Smooth muscle cell (in vitro differentiated cells): ENCODE data around the gene RSPH4A. TPM values are rescaled to one million over a fixed set of nuclear protein-coding genes. Genes with fewer than 3 reads are reported as not detected.

Experiments used
- DNase-seq: peaks from one replicate; lab custom pipeline; 2025; ENCODE audit not compliant: unreplicated experiment; lab: John Stamatoyannopoulos, UW
- H2AFZ ChIP-seq: fragments of 200-600 bp; sonication (generic); 2 replicates; pipeline ENCODE4 v1.6.0; 2016; ENCODE audit warnings: antibody characterized with exemption, low read depth, mild to moderate bottlenecking
- H3F3A ChIP-seq: fragments of 200-600 bp; sonication (generic); 2 replicates; pipeline ENCODE4 v1.6.0; 2017; ENCODE audit warnings: antibody characterized with exemption, low read depth
- H3K27ac ChIP-seq: fragments of 200-600 bp; sonication (generic); 2 replicates; pipeline ENCODE4 v1.5.1; 2016; ENCODE audit warnings: low read depth, mild to moderate bottlenecking
- H3K27me3 ChIP-seq: fragments of 200-600 bp; sonication (generic); 2 replicates; pipeline ENCODE4 v1.6.1; 2016; ENCODE audit warnings: low read depth, mild to moderate bottlenecking
- H3K36me3 ChIP-seq: fragments of 200-600 bp; sonication (generic); 2 replicates; pipeline ENCODE4 v1.5.1; 2016; ENCODE audit warnings: low read depth
- H3K4me1 ChIP-seq: fragments of 200-600 bp; sonication (generic); 2 replicates; pipeline ENCODE4 v1.5.1; 2016; ENCODE audit warnings: low read depth
- H3K4me2 ChIP-seq: fragments of 200-600 bp; sonication (generic); 2 replicates; pipeline ENCODE4 v1.6.0; 2016; ENCODE audit warnings: mild to moderate bottlenecking
- H3K4me3 ChIP-seq: fragments of 200-600 bp; sonication (generic); 2 replicates; pipeline ENCODE4 v1.5.1; 2016; ENCODE audit warnings: mild to moderate bottlenecking
- H3K79me2 ChIP-seq: fragments of 200-600 bp; sonication (generic); 2 replicates; pipeline ENCODE4 v1.6.0; 2016; ENCODE audit warnings: low read depth, mild to moderate bottlenecking
- H3K9ac ChIP-seq: fragments of 200-600 bp; sonication (generic); 2 replicates; pipeline ENCODE4 v1.6.0; 2016; ENCODE audit warnings: low read depth
- H3K9me3 ChIP-seq: fragments of 200-600 bp; sonication (generic); replicated peaks from 2 replicates; pipeline ENCODE4 v1.5.1; 2016; ENCODE audit warnings: low read depth
- H4K20me1 ChIP-seq: fragments of 200-600 bp; sonication (generic); 2 replicates; pipeline ENCODE4 v1.6.0; 2016; ENCODE audit warnings: low read depth
- CTCF ChIP-seq: fragments of 200-600 bp; sonication (generic); IDR thresholded peaks from 2 replicates; pipeline ENCODE4 v1.5.1; 2017; ENCODE audit warnings: borderline replicate concordance, mild to moderate bottlenecking, antibody characterized with exemption; ENCODE audit not compliant: insufficient read depth, poor library complexity, severe bottlenecking
- WGBS: methylation state at CpG from one replicate; pipeline ENCODE4 v1.1.7; 2016; ENCODE audit warnings: low lambda C conversion rate; 5-methylcytosine and 5-hydroxymethylcytosine counted together
- polyA plus RNA-seq: library from polyadenylated mRNA; unstranded; fragments of >200 nt; fragmentation: Nextera tagmentation; extraction: Ambion mirVana; gene quantifications from 2 replicates; pipeline ENCODE4 v1.2.1, GENCODE V29; 2016
- total RNA-seq: library from RNA; depleted of rRNA; stranded (reverse); fragments of >200 nt; gene quantifications from 2 replicates; pipeline ENCODE4 v1.2.3, GENCODE V29; 2014

Gene RSPH4A
- total and polyA plus RNA-seq, 2 experiments from 2014 or later = 0.22 TPM; not detected in 1

- H3K4me1 ChIP-seq = no peaks in the 10 kb centered on the region
- H3K4me2 ChIP-seq = no peak overlapping the region
- H3K9me3 ChIP-seq = no peaks in the 10 kb centered on the region
- no peaks in the 10 kb centered on the region for H3K36me3 ChIP-seq
- peaks cover 3% of the 10 kb centered on the region for H3F3A ChIP-seq
- H3K4me3 ChIP-seq = no peak overlapping the region
- no peak overlapping the region for H2AFZ ChIP-seq
- no peak for DNase-seq
- H3K79me2 ChIP-seq = no peaks in the 10 kb centered on the region
- no peaks in the 10 kb centered on the region for H4K20me1 ChIP-seq
- H3K27ac ChIP-seq = no peak overlapping the region
- H3K27me3 ChIP-seq = peaks cover 3% of the 10 kb centered on the region
- WGBS = 100% methylated on average over 1 of the region's 1 CpG
- no peak overlapping the region for H3K9ac ChIP-seq
- TF ChIP-seq CTCF = no peak
Observed at GRCh38 chr6:116676021-116676420, 59.7 kb downstream of the RSPH4A start.

- Histone ChIP-seq H3K4me1 (no peaks in the 10 kb centered on the region), H3K9me3 (no peaks in the 10 kb centered on the region), H3K79me2 (peaks cover 38% of the 10 kb centered on the region), H3K9ac (peak within 1 kb of the TSS; percentile 74), H3K27me3 (no peaks in the 10 kb centered on the region), H2AFZ (peak within 1 kb of the TSS; percentile 100), H4K20me1 (no peaks in the 10 kb centered on the region), H3K36me3 (no peaks in the 10 kb centered on the region), H3K4me3 (peak within 1 kb of the TSS; percentile 86), H3F3A (peaks cover 10% of the 10 kb centered on the region), H3K4me2 (peak within 1 kb of the TSS; percentile 95), H3K27ac (peak within 1 kb of the TSS; percentile 68)
- no peak for TF ChIP-seq CTCF
- peak; percentile 69 for DNase-seq
- WGBS = under 1% methylated on average over 68 of the region's 69 CpGs
Observed at GRCh38 chr6:116680880-116681672, 64.8 kb downstream of the RSPH4A start, which contains the start of gene KPNA5. Gene KPNA5 (plus strand): TSS chr6:116681211. CDS start chr6:116681335, 124 bp downstream.

GRCh38 chr6:116682334-116682712 lies 66.0 kb downstream of the RSPH4A start:
- Histone ChIP-seq H3K4me1 (no peaks in the 10 kb centered on the region), H4K20me1 (peaks cover 5% of the 10 kb centered on the region), H3K79me2 (peaks cover 48% of the 10 kb centered on the region), H2AFZ (peak overlapping the region; percentile 71), H3K9ac (peak overlapping the region; percentile 38), H3K9me3 (no peaks in the 10 kb centered on the region), H3K4me3 (peak overlapping the region; percentile 86), H3K36me3 (no peaks in the 10 kb centered on the region), H3F3A (peaks cover 10% of the 10 kb centered on the region), H3K27ac (no peak overlapping the region), H3K4me2 (peak overlapping the region; percentile 95), H3K27me3 (no peaks in the 10 kb centered on the region)
- DNase-seq = no peak
- WGBS = 42% methylated on average over 5 of the region's 5 CpGs
- TF ChIP-seq CTCF = no peak

Other genes with a start within 250 kb of the RSPH4A start
- 76.2 and 93.1 TPM in 2 replicates for gene DSE, start 245.5 kb upstream of the RSPH4A start, total RNA-seq
- gene DSE, start 245.5 kb upstream of the RSPH4A start, polyA plus RNA-seq = 35.0 and 38.6 TPM in 2 replicates
- gene CALHM6, start 155.1 kb upstream of the RSPH4A start, total RNA-seq = 5.1 and 12.1 TPM in 2 replicates
- 3.4 and 4.6 TPM in 2 replicates for gene CALHM6, start 155.1 kb upstream of the RSPH4A start, polyA plus RNA-seq
- 3.9 and 4.8 TPM in 2 replicates for gene CALHM5, start 104.8 kb upstream of the RSPH4A start, total RNA-seq
- 1.9 and 2.1 TPM in 2 replicates for gene CALHM5, start 104.8 kb upstream of the RSPH4A start, polyA plus RNA-seq
- not detected in 2 replicates for gene TRAPPC3L, start 70.8 kb upstream of the RSPH4A start, total RNA-seq
- gene TRAPPC3L, start 70.8 kb upstream of the RSPH4A start, polyA plus RNA-seq = 0.11 TPM in 1 of 2 replicates, not detected in the other
- not detected in 2 replicates for gene CALHM4, start 62.7 kb upstream of the RSPH4A start, total RNA-seq
- gene CALHM4, start 62.7 kb upstream of the RSPH4A start, polyA plus RNA-seq = not detected in 2 replicates
- 58.5 and 69.4 TPM in 2 replicates for gene RWDD1, start 45.0 kb upstream of the RSPH4A start, total RNA-seq
- 64.0 and 66.1 TPM in 2 replicates for gene RWDD1, start 45.0 kb upstream of the RSPH4A start, polyA plus RNA-seq
- 18.2 and 24.7 TPM in 2 replicates for gene ZUP1, start 52.3 kb downstream of the RSPH4A start, total RNA-seq
- gene ZUP1, start 52.3 kb downstream of the RSPH4A start, polyA plus RNA-seq = 11.4 and 13.6 TPM in 2 replicates
- gene KPNA5, start 64.7 kb downstream of the RSPH4A start, total RNA-seq = 15.5 and 19.2 TPM in 2 replicates
- gene KPNA5, start 64.7 kb downstream of the RSPH4A start, polyA plus RNA-seq = 1.6 and 1.8 TPM in 2 replicates
- gene FAM162B, start 149.2 kb downstream of the RSPH4A start, total RNA-seq = 0.18 TPM in 1 of 2 replicates, not detected in the other
- gene FAM162B, start 149.2 kb downstream of the RSPH4A start, polyA plus RNA-seq = 0.61 and 0.63 TPM in 2 replicates
- not detected in 2 replicates for gene GPRC6A, start 212.6 kb downstream of the RSPH4A start, total RNA-seq
- gene GPRC6A, start 212.6 kb downstream of the RSPH4A start, polyA plus RNA-seq = not detected in 2 replicates